MCF 10A (cell line): ENCODE measurements around the gene GDNF. TPM values are rescaled to one million over a fixed set of nuclear protein-coding genes. Genes with fewer than 3 reads are reported as not detected.

Source experiments
- BruUV-seq: library from RNA; stranded (reverse); fragments of 400-500 nt; replicated peaks from 2 replicates; lab custom pipeline; 2021; lab: Mats Ljungman, UMichigan
- CTCF ChIA-PET: fragments of 300-600 bp; sonication (Branson Sonifier 250); formaldehyde crosslinking; extraction: SDS; loops from one replicate; lab custom pipeline; 2021; ENCODE audit warnings: antibody characterized with exemption, inconsistent platforms; lab: Yijun Ruan, JAX
- POLR2A ChIA-PET: fragments of 300-600, 350-650 bp; sonication (Branson Sonifier 250); formaldehyde crosslinking; extraction: SDS; loops from one replicate; lab custom pipeline; 2020; ENCODE audit warnings: antibody characterized with exemption, inconsistent platforms; lab: Yijun Ruan, JAX
- DNase-seq: peaks from one replicate; pipeline ENCODE4 v3.0.0-alpha.2; 2018; ENCODE audit not compliant: unreplicated experiment
- H3K27ac Mint-ChIP-seq: one replicate; pipeline ENCODE4 v1.8.0; 2022; ENCODE audit warnings: mild to moderate bottlenecking, low read depth, mixed read lengths; ENCODE audit not compliant: unreplicated experiment
- H3K27me3 Mint-ChIP-seq: one replicate; pipeline ENCODE4 v1.8.0; 2022; ENCODE audit warnings: mixed read lengths; ENCODE audit not compliant: insufficient read depth, unreplicated experiment
- H3K36me3 Mint-ChIP-seq: one replicate; pipeline ENCODE4 v1.8.0; 2022; ENCODE audit warnings: mild to moderate bottlenecking, moderate library complexity, mixed read lengths; ENCODE audit not compliant: insufficient read depth, unreplicated experiment
- H3K4me1 Mint-ChIP-seq: one replicate; pipeline ENCODE4 v1.8.0; 2022; ENCODE audit warnings: mixed read lengths; ENCODE audit not compliant: insufficient read depth, unreplicated experiment
- H3K4me3 Mint-ChIP-seq: one replicate; pipeline ENCODE4 v1.8.0; 2022; ENCODE audit warnings: mild to moderate bottlenecking, moderate library complexity, mixed read lengths; ENCODE audit not compliant: unreplicated experiment
- H3K9me3 Mint-ChIP-seq: one replicate; pipeline ENCODE4 v1.8.0; 2022; ENCODE audit warnings: mixed read lengths; ENCODE audit not compliant: unreplicated experiment
- CTCF ChIP-seq: fragments of 200-600 bp; IDR thresholded peaks from one replicate; pipeline ENCODE4 v1.8.0; 2022; ENCODE audit warnings: antibody characterized with exemption, mild to moderate bottlenecking; ENCODE audit not compliant: unreplicated experiment
- intact Hi-C: fragments of 100-400 bp; cut with micrococcal nuclease; formaldehyde crosslinking; loops from 2 replicates; pipeline ENCODE4 v1.14.1; 2022
- total RNA-seq: library from RNA; stranded (reverse); gene quantifications from 2 replicates; pipeline ENCODE4 v1.2.3, GENCODE V29; 2022

The GDNF gene
- total RNA-seq, 1 experiment from 2014 or later, result not detected

GRCh38 chr5:37776826-37777225 lies 63.0 kb downstream of the GDNF start:
- POLR2A ChIA-PET, result interaction anchor here (0.9 kb wide), 1 partner anchor 13 kb away, joined by 3 read pairs; no protein-coding TSS in a partner anchor
- Mint-ChIP-seq H3K4me1 (peaks cover 4% of the 10 kb centered on the region), H3K9me3 (peaks cover 7% of the 10 kb centered on the region), H3K27me3 (no peaks in the 10 kb centered on the region), H3K36me3 (no peaks in the 10 kb centered on the region), H3K27ac (no peak overlapping the region), H3K4me3 (no peak overlapping the region)
- no peak for DNase-seq
- BruUV-seq, result no TSS peak
- CTCF ChIA-PET, result interaction anchor here (0.6 to 1.7 kb wide), 2 partner anchors 10 to 13 kb away, joined by 3 to 4 read pairs; no protein-coding TSS in a partner anchor
- intact Hi-C loops, result no loop called here
- no peak for TF ChIP-seq CTCF

- no peak overlapping the region for H3K27ac Mint-ChIP-seq
- BruUV-seq, result no TSS peak
- peaks cover 7% of the 10 kb centered on the region for H3K9me3 Mint-ChIP-seq
- CTCF ChIA-PET, result interaction anchor here (0.6 to 1.1 kb wide), 8 partner anchors 11 to 669 kb away, joined by 3 to 5 read pairs (median 3); no protein-coding TSS in a partner anchor
- peak; percentile 20 for DNase-seq
- no peak overlapping the region for H3K4me3 Mint-ChIP-seq
- intact Hi-C loops, result no loop called here
- POLR2A ChIA-PET, result no interaction called here
- no peaks in the 10 kb centered on the region for H3K36me3 Mint-ChIP-seq
- peaks cover 13% of the 10 kb centered on the region for H3K4me1 Mint-ChIP-seq
- peak; percentile 52 for TF ChIP-seq CTCF
- no peaks in the 10 kb centered on the region for H3K27me3 Mint-ChIP-seq
These were observed 64.8 kb downstream of the GDNF start for GRCh38 chr5:37774912-37775483.

GRCh38 chr5:37773809-37774208 lies 66.0 kb downstream of the GDNF start:
- H3K4me3 Mint-ChIP-seq, result no peak overlapping the region
- H3K36me3 Mint-ChIP-seq, result no peaks in the 10 kb centered on the region
- no TSS peak for BruUV-seq
- H3K27me3 Mint-ChIP-seq, result no peaks in the 10 kb centered on the region
- intact Hi-C loops, result no loop called here
- DNase-seq, result no peak
- CTCF ChIA-PET, result no interaction called here
- H3K9me3 Mint-ChIP-seq, result peaks cover 7% of the 10 kb centered on the region
- no peak overlapping the region for H3K27ac Mint-ChIP-seq
- peaks cover 13% of the 10 kb centered on the region for H3K4me1 Mint-ChIP-seq
- POLR2A ChIA-PET, result interaction anchor here (0.9 to 1.2 kb wide), 2 partner anchors 9 to 10 kb away, joined by 3 read pairs; no protein-coding TSS in a partner anchor
- no peak for TF ChIP-seq CTCF

- ChIA-PET CTCF (interaction anchor here (0.6 to 1.2 kb wide), 3 partner anchors 9 to 92 kb away, joined by 3 to 6 read pairs (median 5); no protein-coding TSS in a partner anchor), POLR2A (interaction anchor here (0.7 kb wide), 1 partner anchor 22 kb away, joined by 3 read pairs; no protein-coding TSS in a partner anchor)
- Mint-ChIP-seq H3K9me3 (peaks cover 7% of the 10 kb centered on the region), H3K27ac (no peak overlapping the region), H3K4me1 (peaks cover 13% of the 10 kb centered on the region), H3K36me3 (no peaks in the 10 kb centered on the region), H3K4me3 (no peak overlapping the region), H3K27me3 (no peaks in the 10 kb centered on the region)
- DNase-seq, result no peak
- intact Hi-C loops, result no loop called here
- no peak for TF ChIP-seq CTCF
- BruUV-seq, result no TSS peak
These were observed 67.6 kb downstream of the GDNF start for GRCh38 chr5:37772255-37772654.
